H9 (cell line): Measurements from ENCODE around the gene MBP. TPM values are rescaled to one million over a fixed set of nuclear protein-coding genes. Genes with fewer than 3 reads are reported as not detected.

ENCODE experiments used
- DNase-seq: peaks from one replicate; pipeline ENCODE4 v3.0.0-alpha.2; 2017
- H2AFZ ChIP-seq: one replicate; pipeline ENCODE4 v1.6.1; 2013; ENCODE audit warnings: mild to moderate bottlenecking, low read length, control low read depth, moderate library complexity
- H2AK5ac ChIP-seq: 2 replicates; pipeline ENCODE4 v1.6.1; 2013; ENCODE audit warnings: low read length, control low read depth, mixed read lengths; ENCODE audit not compliant: insufficient read length
- H2BK120ac ChIP-seq: one replicate; pipeline ENCODE4 v1.6.1; 2013; ENCODE audit warnings: low read depth, mild to moderate bottlenecking, low read length, control low read depth, inconsistent platforms; ENCODE audit not compliant: poor library complexity, severe bottlenecking
- H2BK12ac ChIP-seq: 2 replicates; pipeline ENCODE4 v1.6.1; 2013; ENCODE audit warnings: low read length, control low read depth, mixed read lengths, low read depth; ENCODE audit not compliant: insufficient read length
- H2BK15ac ChIP-seq: 2 replicates; pipeline ENCODE4 v1.6.1; 2013; ENCODE audit warnings: low read depth, low read length, control low read depth
- H2BK20ac ChIP-seq: one replicate; pipeline ENCODE4 v1.6.1; 2013; ENCODE audit warnings: low read depth, mild to moderate bottlenecking, low read length, control low read depth, inconsistent platforms; ENCODE audit not compliant: poor library complexity, severe bottlenecking
- H2BK5ac ChIP-seq: 2 replicates; pipeline ENCODE4 v1.6.1; 2013; ENCODE audit warnings: low read length, control low read depth, mixed read lengths; ENCODE audit not compliant: insufficient read length
- H3K14ac ChIP-seq: 2 replicates; pipeline ENCODE4 v1.6.1; 2013; ENCODE audit warnings: low read length, control low read depth; ENCODE audit not compliant: insufficient read depth
- H3K18ac ChIP-seq: 2 replicates; pipeline ENCODE4 v1.6.1; 2013; ENCODE audit warnings: low read depth, mild to moderate bottlenecking, mixed read lengths, low read length, control low read depth; ENCODE audit not compliant: insufficient read length
- H3K23ac ChIP-seq: 2 replicates; pipeline ENCODE4 v1.6.1; 2013; ENCODE audit warnings: low read length, control low read depth, mixed read lengths, low read depth; ENCODE audit not compliant: insufficient read length
- H3K23me2 ChIP-seq: 2 replicates; pipeline ENCODE4 v1.6.1; 2013; ENCODE audit warnings: low read depth, mild to moderate bottlenecking, mixed read lengths, low read length, control low read depth; ENCODE audit not compliant: insufficient read length, poor library complexity, severe bottlenecking
- H3K27ac ChIP-seq: 2 replicates; pipeline ENCODE4 v1.5.1; 2013; ENCODE audit warnings: low read length, control low read depth, mixed read lengths, low read depth; ENCODE audit not compliant: insufficient read length
- H3K27me3 ChIP-seq: 2 replicates; pipeline ENCODE4 v1.6.1; 2013; ENCODE audit warnings: low read length, control low read depth, inconsistent platforms; ENCODE audit not compliant: insufficient read depth
- H3K4ac ChIP-seq: 2 replicates; pipeline ENCODE4 v1.6.1; 2013; ENCODE audit warnings: low read depth, mild to moderate bottlenecking, control low read depth, inconsistent platforms, low read length, moderate library complexity
- H3K4me1 ChIP-seq: 2 replicates; pipeline ENCODE4 v1.6.1; 2013; ENCODE audit warnings: low read length, control low read depth, inconsistent platforms; ENCODE audit not compliant: insufficient read depth
- H3K4me2 ChIP-seq: 2 replicates; pipeline ENCODE4 v1.6.1; 2013; ENCODE audit warnings: low read length, control low read depth, mixed read lengths; ENCODE audit not compliant: insufficient read length, insufficient read depth
- H3K56ac ChIP-seq: 2 replicates; pipeline ENCODE4 v1.6.1; 2013; ENCODE audit warnings: low read depth, mild to moderate bottlenecking, mixed read lengths, low read length, control low read depth; ENCODE audit not compliant: insufficient read length
- H3K79me1 ChIP-seq: 2 replicates; pipeline ENCODE4 v1.6.1; 2013; ENCODE audit warnings: low read depth, mild to moderate bottlenecking, moderate library complexity, low read length, control low read depth, inconsistent platforms; ENCODE audit not compliant: insufficient read depth, poor library complexity, severe bottlenecking
- H3K79me2 ChIP-seq: 2 replicates; pipeline ENCODE4 v1.6.1; 2013; ENCODE audit warnings: low read length, control low read depth, inconsistent platforms; ENCODE audit not compliant: insufficient read depth
- H3K9ac ChIP-seq: 2 replicates; pipeline ENCODE4 v1.6.1; 2013; ENCODE audit warnings: low read length, control low read depth, mixed read lengths; ENCODE audit not compliant: insufficient read length; ENCODE audit errors: extremely low read depth
- H3K9me3 ChIP-seq: one replicate; pipeline ENCODE4 v1.6.1; 2013; ENCODE audit warnings: low read depth, low read length, inconsistent platforms; ENCODE audit not compliant: control insufficient read depth
- H3T11ph ChIP-seq: one replicate; pipeline ENCODE4 v1.6.1; 2013; ENCODE audit warnings: mild to moderate bottlenecking, low read length, control low read depth, inconsistent platforms
- H4K20me1 ChIP-seq: one replicate; pipeline ENCODE4 v1.6.1; 2013; ENCODE audit not compliant: control insufficient read depth, insufficient read length, insufficient read depth
- H4K5ac ChIP-seq: 2 replicates; pipeline ENCODE4 v1.6.1; 2013; ENCODE audit warnings: low read depth, mild to moderate bottlenecking, mixed read lengths, low read length, control low read depth; ENCODE audit not compliant: insufficient read length
- H4K8ac ChIP-seq: replicated peaks from 2 replicates; pipeline ENCODE4 v1.6.1; 2013; ENCODE audit warnings: low read length, control low read depth, mixed read lengths, low read depth; ENCODE audit not compliant: insufficient read length
- H4K91ac ChIP-seq: 2 replicates; pipeline ENCODE4 v1.6.1; 2013; ENCODE audit warnings: low read depth, mild to moderate bottlenecking, moderate library complexity, mixed read lengths, low read length, control low read depth; ENCODE audit not compliant: insufficient read length
- H3K27ac Mint-ChIP-seq, 3 experiments: 2 replicates in 2 of 3; 3 replicates in 1 of 3; pipeline ENCODE4 v1.8.0; 2020 to 2021; ENCODE audit warnings: mixed read lengths in 3 of 3, mild to moderate bottlenecking in 1 of 3, moderate library complexity in 1 of 3
- H3K27me3 Mint-ChIP-seq: 2 replicates; pipeline ENCODE4 v1.8.0; 2021; ENCODE audit warnings: low read depth, mild to moderate bottlenecking, moderate library complexity, mixed read lengths
- H3K36me3 Mint-ChIP-seq, 3 experiments: 2 replicates in 2 of 3; 3 replicates in 1 of 3; pipeline ENCODE4 v1.8.0; 2020 to 2021; ENCODE audit warnings: low read depth in 3 of 3, mixed read lengths in 3 of 3; ENCODE audit not compliant: insufficient read depth in 1 of 3
- H3K4me1 Mint-ChIP-seq, 2 experiments: 2 replicates each; pipeline ENCODE4 v1.8.0; 2020; ENCODE audit warnings: mixed read lengths in 2 of 2
- H3K4me3 Mint-ChIP-seq, 2 experiments: 2 replicates in 1 of 2; 3 replicates in 1 of 2; pipeline ENCODE4 v1.8.0; 2020 to 2021; ENCODE audit warnings: mild to moderate bottlenecking in 2 of 2, mixed read lengths in 2 of 2, moderate library complexity in 1 of 2
- H3K9me3 Mint-ChIP-seq, 2 experiments: 2 replicates in 1 of 2; 3 replicates in 1 of 2; pipeline ENCODE4 v1.8.0; 2020; ENCODE audit warnings: mild to moderate bottlenecking in 2 of 2, mixed read lengths in 2 of 2, moderate library complexity in 1 of 2
- CTCF ChIP-seq: fragments of 200-600 bp; sonication (generic); conservative IDR thresholded peaks from 3 replicates; pipeline ENCODE4 v1.8.0; 2021; ENCODE audit warnings: antibody characterized with exemption, mild to moderate bottlenecking
- WGBS: extraction: QIAGEN DNeasy Blood & Tissue Kit; methylation state at CpG from one replicate; pipeline ENCODE4 v1.1.7; 2013; ENCODE audit warnings: missing lambda C conversion rate, low lambda C conversion rate, mixed read lengths; ENCODE audit not compliant: insufficient read length; ENCODE audit errors: extremely low coverage; 5-methylcytosine and 5-hydroxymethylcytosine counted together
- total RNA-seq: library from RNA; stranded (reverse); gene quantifications from 2 replicates; pipeline ENCODE4 v1.2.1, GENCODE V29; 2021

Gene MBP
- total RNA-seq, 1 experiment from 2014 or later: 8.6 TPM

GRCh38 chr18:77061281-77061945, 71.2 kb downstream of the MBP start:
- Histone ChIP-seq H3K9ac (no peak overlapping the region), H3T11ph (no peak overlapping the region), H3K4me2 (no peak overlapping the region), H2BK15ac (no peak overlapping the region), H3K4ac (no peak overlapping the region), H3K27me3 (no peaks in the 10 kb centered on the region), H2BK12ac (no peak overlapping the region), H3K23ac (no peak overlapping the region), H2BK120ac (no peak overlapping the region), H3K18ac (no peak overlapping the region), H4K20me1 (no peaks in the 10 kb centered on the region), H3K27ac (no peak overlapping the region), H2AFZ (no peak overlapping the region), H4K8ac (no peak overlapping the region), H3K4me1 (peaks cover 2% of the 10 kb centered on the region; the same call in 1 of the 2 replicates), H4K5ac (no peak overlapping the region), H3K9me3 (no peaks in the 10 kb centered on the region), H2BK20ac (no peak overlapping the region), H3K56ac (no peak overlapping the region), H3K79me2 (no peaks in the 10 kb centered on the region), H4K91ac (no peak overlapping the region), H2AK5ac (no peak overlapping the region), H3K79me1 (no peaks in the 10 kb centered on the region), H3K14ac (no peak overlapping the region), H3K23me2 (no peaks in the 10 kb centered on the region), H2BK5ac (no peak overlapping the region)
- TF ChIP-seq CTCF: no peak
- Mint-ChIP-seq H3K4me3 (no peak overlapping the region), H3K27ac (no peak overlapping the region), H3K9me3 (no peaks in the 10 kb centered on the region), H3K4me1 (peaks cover 26 to 33% of the 10 kb centered on the region in 2 experiments), H3K36me3 (peaks cover 0 to 5% (median 0%) of the 10 kb centered on the region in 3 experiments; a peak in 2 of 7 replicates), H3K27me3 (peaks cover 4% of the 10 kb centered on the region)
- no peak for DNase-seq
- no CpG with 5 or more reads among the region's 6 CpGs for WGBS
